Midbrain (tissue), 1 donor: ENCODE results near the gene ATP13A2.
A peak's percentile ranks its signal among the peaks of the same experiment; 100 is the strongest.
"Not testable (repeated sequence)": the region's sequence is repeated elsewhere in the genome, so short reads cannot be mapped to it uniquely, and the experiment has no call there.

ENCODE experiments used
- DNase-seq: peaks from one replicate; lab custom pipeline; 2025; lab: John Stamatoyannopoulos, UW

The ATP13A2 gene

GRCh38 chr1:16979475-16980327, 32.0 kb downstream of the ATP13A2 start:
- no peak for DNase-seq

GRCh38 chr1:16978567-16979474, 32.9 kb downstream of the ATP13A2 start:
- no peak for DNase-seq

- DNase-seq = no peak
These were observed 33.6 kb downstream of the ATP13A2 start for GRCh38 chr1:16978139-16978538.

- DNase-seq = no peak
These were observed 34.4 kb downstream of the ATP13A2 start for GRCh38 chr1:16977377-16977776.

- DNase-seq = no peak
These were observed 34.8 kb downstream of the ATP13A2 start for GRCh38 chr1:16976966-16977365.

- DNase-seq = no peak
These were observed 35.9 kb downstream of the ATP13A2 start for GRCh38 chr1:16975838-16976237.

- no peak for DNase-seq
These were observed 36.5 kb downstream of the ATP13A2 start for GRCh38 chr1:16975211-16975610.

- no peak for DNase-seq
These were observed 38.5 kb downstream of the ATP13A2 start for GRCh38 chr1:16973215-16973614.

- DNase-seq = no peak
These were observed 39.4 kb downstream of the ATP13A2 start for GRCh38 chr1:16972189-16972895.

- no peak for DNase-seq
These were observed 40.2 kb downstream of the ATP13A2 start for GRCh38 chr1:16971341-16972188.

GRCh38 chr1:16970132-16970910, 41.4 kb downstream of the ATP13A2 start:
- no peak for DNase-seq

- no peak for DNase-seq
These were observed 42.1 kb downstream of the ATP13A2 start for GRCh38 chr1:16969651-16970050.

- no peak for DNase-seq
These were observed 42.6 kb downstream of the ATP13A2 start for GRCh38 chr1:16969057-16969611.

- no peak for DNase-seq
These were observed 43.4 kb downstream of the ATP13A2 start for GRCh38 chr1:16968372-16968771.

GRCh38 chr1:16967962-16968361, 43.8 kb downstream of the ATP13A2 start:
- DNase-seq = no peak

- peak; percentile 43 for DNase-seq
These were observed 44.6 kb downstream of the ATP13A2 start for GRCh38 chr1:16967095-16967575.

- no peak for DNase-seq
These were observed 45.4 kb downstream of the ATP13A2 start for GRCh38 chr1:16966282-16966681.

- no peak for DNase-seq
These were observed 46.2 kb downstream of the ATP13A2 start for GRCh38 chr1:16965486-16966067.

- not testable (repeated sequence) for DNase-seq
These were observed 47.6 kb downstream of the ATP13A2 start for GRCh38 chr1:16964169-16964568.
